22Rv1 (cell line): ENCODE results near the gene TGM5.

Source experiments
- ZFX ChIP-seq: fragments of 450-650 bp; IDR thresholded peaks from 2 replicates; pipeline ENCODE4 v1.6.1; 2017; ENCODE audit warnings: antibody characterized with exemption, borderline replicate concordance
- TF ChIP-seq, protein P1 (sequence below): fragments of 450-650 bp; IDR thresholded peaks from 2 replicates; pipeline ENCODE4 v1.5.1; 2017; ENCODE audit warnings: mild to moderate bottlenecking

DNA sequence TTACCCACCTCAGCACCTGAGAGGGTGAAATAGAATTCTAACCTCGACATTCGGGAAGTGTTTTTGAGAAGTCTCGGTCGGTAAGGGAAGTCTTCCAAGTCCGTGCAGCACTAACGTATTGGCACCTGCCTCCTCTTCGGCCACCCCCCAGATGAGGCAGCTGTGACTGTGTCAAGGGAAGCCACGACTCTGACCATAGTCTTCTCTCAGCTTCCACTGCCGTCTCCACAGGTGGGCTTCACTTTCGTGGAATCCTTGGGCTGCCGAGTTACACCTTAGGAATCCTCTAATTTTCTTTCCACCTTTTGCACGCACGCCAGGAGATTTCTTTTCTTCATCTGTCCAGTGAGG is 80.8 kb downstream of the TGM5 start:
- TF ChIP-seq, protein P1, sequence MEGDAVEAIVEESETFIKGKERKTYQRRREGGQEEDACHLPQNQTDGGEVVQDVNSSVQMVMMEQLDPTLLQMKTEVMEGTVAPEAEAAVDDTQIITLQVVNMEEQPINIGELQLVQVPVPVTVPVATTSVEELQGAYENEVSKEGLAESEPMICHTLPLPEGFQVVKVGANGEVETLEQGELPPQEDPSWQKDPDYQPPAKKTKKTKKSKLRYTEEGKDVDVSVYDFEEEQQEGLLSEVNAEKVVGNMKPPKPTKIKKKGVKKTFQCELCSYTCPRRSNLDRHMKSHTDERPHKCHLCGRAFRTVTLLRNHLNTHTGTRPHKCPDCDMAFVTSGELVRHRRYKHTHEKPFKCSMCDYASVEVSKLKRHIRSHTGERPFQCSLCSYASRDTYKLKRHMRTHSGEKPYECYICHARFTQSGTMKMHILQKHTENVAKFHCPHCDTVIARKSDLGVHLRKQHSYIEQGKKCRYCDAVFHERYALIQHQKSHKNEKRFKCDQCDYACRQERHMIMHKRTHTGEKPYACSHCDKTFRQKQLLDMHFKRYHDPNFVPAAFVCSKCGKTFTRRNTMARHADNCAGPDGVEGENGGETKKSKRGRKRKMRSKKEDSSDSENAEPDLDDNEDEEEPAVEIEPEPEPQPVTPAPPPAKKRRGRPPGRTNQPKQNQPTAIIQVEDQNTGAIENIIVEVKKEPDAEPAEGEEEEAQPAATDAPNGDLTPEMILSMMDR, result 0 out of 2 replicates have a peak, but pooled peaks have one; percentile 11
- no peak for TF ChIP-seq ZFX
